ENCODE results near the gene UBA7. TPM values are rescaled to one million over a fixed set of nuclear protein-coding genes. Genes with fewer than 3 reads are reported as not detected.
A peak's percentile ranks its signal among the peaks of the same experiment; 100 is the strongest.

Gene UBA7, protein sequence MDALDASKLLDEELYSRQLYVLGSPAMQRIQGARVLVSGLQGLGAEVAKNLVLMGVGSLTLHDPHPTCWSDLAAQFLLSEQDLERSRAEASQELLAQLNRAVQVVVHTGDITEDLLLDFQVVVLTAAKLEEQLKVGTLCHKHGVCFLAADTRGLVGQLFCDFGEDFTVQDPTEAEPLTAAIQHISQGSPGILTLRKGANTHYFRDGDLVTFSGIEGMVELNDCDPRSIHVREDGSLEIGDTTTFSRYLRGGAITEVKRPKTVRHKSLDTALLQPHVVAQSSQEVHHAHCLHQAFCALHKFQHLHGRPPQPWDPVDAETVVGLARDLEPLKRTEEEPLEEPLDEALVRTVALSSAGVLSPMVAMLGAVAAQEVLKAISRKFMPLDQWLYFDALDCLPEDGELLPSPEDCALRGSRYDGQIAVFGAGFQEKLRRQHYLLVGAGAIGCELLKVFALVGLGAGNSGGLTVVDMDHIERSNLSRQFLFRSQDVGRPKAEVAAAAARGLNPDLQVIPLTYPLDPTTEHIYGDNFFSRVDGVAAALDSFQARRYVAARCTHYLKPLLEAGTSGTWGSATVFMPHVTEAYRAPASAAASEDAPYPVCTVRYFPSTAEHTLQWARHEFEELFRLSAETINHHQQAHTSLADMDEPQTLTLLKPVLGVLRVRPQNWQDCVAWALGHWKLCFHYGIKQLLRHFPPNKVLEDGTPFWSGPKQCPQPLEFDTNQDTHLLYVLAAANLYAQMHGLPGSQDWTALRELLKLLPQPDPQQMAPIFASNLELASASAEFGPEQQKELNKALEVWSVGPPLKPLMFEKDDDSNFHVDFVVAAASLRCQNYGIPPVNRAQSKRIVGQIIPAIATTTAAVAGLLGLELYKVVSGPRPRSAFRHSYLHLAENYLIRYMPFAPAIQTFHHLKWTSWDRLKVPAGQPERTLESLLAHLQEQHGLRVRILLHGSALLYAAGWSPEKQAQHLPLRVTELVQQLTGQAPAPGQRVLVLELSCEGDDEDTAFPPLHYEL
- 0.85 and 0.99 TPM in 2 replicates for total RNA-seq (2014; rRNA removed; shearing (Covaris generic))

DNA sequence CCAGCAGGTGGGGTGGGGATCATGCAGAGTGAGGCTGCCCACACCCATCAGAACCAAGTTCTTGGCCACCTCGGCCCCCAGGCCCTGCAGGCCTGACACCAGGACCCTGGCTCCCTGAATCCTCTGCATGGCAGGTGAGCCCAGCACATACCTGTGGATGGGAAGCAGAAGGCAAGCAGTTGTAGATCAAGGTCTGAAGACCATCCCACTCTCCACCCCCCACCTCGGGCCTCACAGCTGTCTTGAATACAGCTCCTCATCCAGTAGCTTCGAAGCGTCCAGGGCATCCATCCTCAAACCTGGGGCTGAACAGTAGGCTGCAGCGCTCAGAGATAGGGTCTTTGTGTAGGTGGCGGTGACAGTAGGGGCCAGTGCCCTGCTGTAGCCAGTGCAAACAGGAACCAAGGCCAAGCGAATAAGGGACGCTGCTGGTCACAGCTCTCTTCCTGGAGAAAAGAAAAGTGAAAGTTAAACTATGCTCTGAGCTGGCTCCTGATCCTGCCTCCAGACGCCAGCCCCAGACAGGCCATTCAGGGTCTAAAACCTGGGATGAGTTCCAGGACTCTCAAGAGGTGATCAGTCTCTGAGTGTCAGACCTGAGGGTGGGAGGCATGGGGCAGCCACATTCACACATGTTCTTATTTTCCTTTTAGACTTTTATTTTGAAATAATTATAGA is at the start of gene UBA7:
UBA7 (minus strand) TSS at position 457 of the 678 bp plus-strand sequence; CDS start at position 291, 166 bp downstream.
- Histone ChIP-seq H3K4me1 (no peaks in the 10 kb centered on the region), H3K4me3 (no peak within 1 kb of the TSS), H3K27me3 (no peaks in the 10 kb centered on the region), H3K36me3 (no peaks in the 10 kb centered on the region), H3K9me3 (replicated peaks) (no peaks in the 10 kb centered on the region), H3K27ac (no peak within 1 kb of the TSS)
- no peak for DNase-seq

DNA sequence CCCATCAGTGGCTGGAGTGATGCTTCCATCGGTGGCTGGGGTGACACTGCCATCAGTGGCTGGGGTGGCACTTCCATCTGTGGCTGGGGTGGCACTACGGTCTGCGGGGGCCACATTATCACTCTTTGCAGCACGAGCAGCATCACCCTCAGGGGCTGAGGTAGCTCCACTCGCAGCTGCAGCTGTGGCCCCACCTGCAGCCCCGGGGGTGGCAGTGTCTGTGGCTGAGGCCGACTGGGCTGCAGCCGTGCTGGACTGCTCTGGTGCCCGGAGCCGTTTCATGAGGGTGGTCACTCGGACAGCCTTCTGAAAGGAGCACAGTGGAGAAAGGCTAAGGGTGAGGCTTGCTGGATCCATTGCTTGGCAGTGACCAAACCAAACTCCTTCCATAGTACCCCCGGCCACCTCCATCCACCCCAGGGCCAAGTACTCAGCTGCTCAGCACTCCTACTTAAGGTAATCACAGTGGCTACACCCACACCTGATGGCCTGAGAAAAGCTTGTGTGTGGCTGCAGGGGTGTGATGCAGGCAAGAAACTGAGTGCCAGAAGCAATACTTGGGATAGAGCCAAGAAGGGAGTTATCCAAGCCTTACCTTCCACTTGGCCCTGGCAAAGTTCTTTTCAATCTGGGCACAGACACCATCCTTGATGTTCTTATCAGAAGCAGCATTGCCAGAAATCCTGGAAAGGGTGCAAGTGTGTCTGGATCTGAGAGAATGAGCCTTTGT is 46.0 kb upstream of the UBA7 start:
- H3K9me3 ChIP-seq (replicated peaks): no peaks in the 10 kb centered on the region
- H3K4me3 ChIP-seq: no peak overlapping the region
- DNase-seq: no peak
- H3K27me3 ChIP-seq: no peaks in the 10 kb centered on the region
- no peak overlapping the region for H3K27ac ChIP-seq
- no peaks in the 10 kb centered on the region for H3K4me1 ChIP-seq
- H3K36me3 ChIP-seq: no peaks in the 10 kb centered on the region

DNA sequence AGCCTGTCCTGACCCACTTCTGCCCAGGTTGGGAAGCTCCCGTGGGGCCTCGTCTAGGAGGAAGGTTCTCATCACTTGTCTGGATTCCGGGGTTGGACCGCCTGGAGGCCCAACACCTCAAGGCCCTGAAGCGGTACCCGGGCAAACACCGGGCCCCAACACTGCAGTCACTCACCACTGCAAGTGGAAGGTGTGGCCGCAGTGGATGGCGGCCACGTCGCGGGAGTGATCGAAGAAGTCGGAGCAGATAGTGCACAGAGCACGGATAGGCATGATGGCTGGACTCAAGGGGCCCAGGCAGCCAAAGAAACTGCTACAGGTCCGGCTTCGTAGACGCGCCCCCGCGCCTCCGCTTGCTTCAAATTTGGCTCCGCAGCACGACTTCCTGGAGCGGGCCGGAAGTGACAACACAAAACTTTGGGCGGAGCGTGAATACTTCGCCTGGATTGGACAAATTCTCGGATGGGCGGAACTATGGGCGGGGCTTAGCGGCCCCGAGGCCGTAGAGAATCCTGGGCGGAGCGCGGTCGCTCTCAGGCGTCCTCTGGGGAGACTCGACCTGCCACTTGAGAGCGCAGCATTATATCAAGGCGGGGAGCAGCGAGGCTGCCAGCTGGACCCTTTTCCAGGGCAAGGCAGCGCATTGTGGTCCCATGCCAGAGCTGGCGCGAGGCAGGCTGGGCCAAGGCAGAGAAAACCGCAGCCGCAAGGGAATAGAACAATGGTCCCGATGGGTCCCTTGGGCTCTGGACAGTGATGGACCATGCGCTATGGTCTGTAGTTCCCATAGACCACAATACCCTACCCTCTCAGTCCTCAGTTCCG is 42.6 kb upstream of the UBA7 start, which contains the start of gene TRAIP:
TRAIP (minus strand) TSS at position 384 of the 825 bp plus-strand sequence; CDS start at position 273, 111 bp downstream.
- Histone ChIP-seq H3K4me3 (peak within 1 kb of the TSS; percentile 89), H3K9me3 (replicated peaks) (no peaks in the 10 kb centered on the region), H3K4me1 (no peaks in the 10 kb centered on the region), H3K27ac (peak within 1 kb of the TSS; percentile 19; the same call in 1 of the 2 replicates), H3K36me3 (no peaks in the 10 kb centered on the region), H3K27me3 (no peaks in the 10 kb centered on the region)
- DNase-seq: peak; percentile 92 to 96

DNA sequence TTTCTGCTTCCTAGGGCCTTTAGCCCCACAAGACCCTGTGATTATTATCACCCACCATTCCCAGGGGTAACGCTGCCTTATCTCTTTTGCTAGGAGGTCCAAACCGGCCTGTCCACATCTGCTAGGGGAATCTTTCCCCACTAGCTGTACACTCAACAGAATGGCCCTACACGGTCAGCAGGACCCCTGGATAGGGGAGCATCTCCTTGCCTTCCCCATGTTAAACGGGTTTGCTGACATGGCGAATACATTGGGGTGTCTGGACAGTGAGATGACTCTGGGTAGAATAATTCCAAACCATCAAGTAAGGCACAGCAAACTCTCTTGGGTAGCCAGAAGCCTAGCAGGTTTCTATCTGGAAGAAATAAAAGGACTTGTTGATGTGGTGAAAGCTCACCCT is 41.9 kb upstream of the UBA7 start:
- Histone ChIP-seq H3K4me3 (peak overlapping the region; percentile 89), H3K4me1 (no peaks in the 10 kb centered on the region), H3K36me3 (no peaks in the 10 kb centered on the region), H3K27ac (peak overlapping the region; percentile 19; the same call in 1 of the 2 replicates), H3K9me3 (replicated peaks) (no peaks in the 10 kb centered on the region), H3K27me3 (no peaks in the 10 kb centered on the region)
- DNase-seq: no peak

DNA sequence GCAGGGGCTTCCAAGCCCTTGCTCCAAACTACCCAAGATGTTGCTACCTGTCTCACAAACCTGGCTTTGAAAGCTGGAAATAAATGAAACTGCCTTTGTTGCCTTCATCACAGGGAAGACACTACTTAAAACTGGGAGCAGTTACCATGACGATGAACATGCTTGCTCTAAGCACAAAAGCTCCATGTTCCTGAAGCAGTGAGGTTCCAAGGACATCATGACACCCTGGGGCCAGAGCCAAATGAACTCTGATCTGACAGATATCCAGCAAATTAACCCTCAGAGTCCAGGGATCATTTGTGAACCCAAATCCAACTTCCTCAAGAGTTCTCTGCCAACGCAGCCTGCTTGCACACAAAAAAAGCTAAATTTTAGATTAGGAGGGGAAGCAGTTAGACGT is 31.9 kb upstream of the UBA7 start:
- no peaks in the 10 kb centered on the region for H3K4me1 ChIP-seq
- H3K9me3 ChIP-seq (replicated peaks): no peaks in the 10 kb centered on the region
- H3K27ac ChIP-seq: no peak overlapping the region
- H3K27me3 ChIP-seq: no peaks in the 10 kb centered on the region
- H3K36me3 ChIP-seq: peaks cover 18% of the 10 kb centered on the region
- DNase-seq: no peak
- H3K4me3 ChIP-seq: no peak overlapping the region

DNA sequence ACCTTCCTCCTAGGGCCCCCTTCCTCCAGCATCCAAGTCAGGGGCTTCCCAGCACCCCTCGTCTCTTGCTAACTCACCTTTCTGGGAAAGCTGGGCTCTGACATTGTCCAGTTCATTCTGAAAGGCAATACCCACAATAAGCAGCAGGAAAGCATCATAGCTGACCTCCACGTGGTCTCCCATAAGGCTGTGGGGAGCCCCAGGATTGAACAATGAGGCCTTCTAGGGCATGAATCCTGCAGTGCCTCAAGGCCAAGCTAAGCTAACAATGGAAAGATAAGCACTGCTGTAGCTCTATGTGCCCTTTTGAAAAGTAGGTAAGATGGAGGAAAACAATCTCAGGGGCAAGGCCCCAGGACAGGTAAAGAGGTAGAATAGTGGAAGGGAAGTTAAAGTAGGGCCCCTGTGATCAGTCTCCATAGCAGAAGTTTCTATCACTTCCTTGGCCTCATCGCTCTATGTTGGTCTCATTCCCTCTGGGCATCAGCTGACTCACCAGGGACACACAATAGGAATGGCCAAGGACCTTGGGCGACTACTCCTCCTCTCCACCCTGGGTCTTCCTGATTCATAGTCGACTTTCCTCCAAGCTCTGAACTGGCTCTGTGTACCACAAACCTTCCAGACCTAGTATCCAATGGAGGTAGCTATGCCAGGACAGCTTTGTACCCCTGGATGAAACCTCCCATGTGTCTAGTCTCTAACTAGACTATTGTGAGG is 30.9 kb upstream of the UBA7 start:
- H3K4me3 ChIP-seq: no peak overlapping the region
- no peaks in the 10 kb centered on the region for H3K9me3 ChIP-seq (replicated peaks)
- H3K4me1 ChIP-seq: no peaks in the 10 kb centered on the region
- no peaks in the 10 kb centered on the region for H3K27me3 ChIP-seq
- DNase-seq: no peak
- H3K36me3 ChIP-seq: peaks cover 18% of the 10 kb centered on the region
- no peak overlapping the region for H3K27ac ChIP-seq

DNA sequence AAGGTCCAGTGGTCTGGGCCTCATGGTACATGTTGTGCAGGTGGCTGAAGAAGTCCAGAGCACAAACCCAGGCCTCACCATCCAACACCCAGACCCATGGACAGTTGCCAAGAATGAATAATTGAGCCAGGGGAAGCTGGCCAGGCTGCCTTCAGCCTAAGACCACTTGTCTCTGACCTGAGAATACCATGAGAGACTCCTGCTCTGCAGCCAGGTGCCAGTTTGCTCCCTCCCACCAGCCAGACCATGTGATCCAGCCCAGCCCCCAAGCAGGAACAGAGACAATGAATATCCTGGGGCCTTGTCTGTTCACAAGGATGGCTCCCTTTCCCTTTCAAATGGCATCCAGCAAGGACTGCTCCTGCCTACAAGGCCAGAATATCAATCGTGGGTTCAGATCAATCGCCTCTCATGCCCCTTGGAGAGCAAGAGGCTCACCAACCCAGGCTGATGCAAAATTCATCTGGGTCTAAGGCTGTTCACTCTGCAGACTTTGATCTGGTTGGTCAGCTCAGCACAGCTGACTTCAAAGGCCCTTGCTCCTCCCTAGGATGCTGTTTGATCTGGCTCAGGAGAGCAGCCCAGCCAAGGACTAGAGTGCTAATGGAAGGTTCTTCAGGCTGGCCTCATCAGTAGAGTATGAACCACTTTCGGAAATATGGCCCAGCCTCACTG is 29.2 kb upstream of the UBA7 start:
- H3K9me3 ChIP-seq (replicated peaks): no peaks in the 10 kb centered on the region
- no peaks in the 10 kb centered on the region for H3K4me1 ChIP-seq
- H3K27me3 ChIP-seq: no peaks in the 10 kb centered on the region
- no peak overlapping the region for H3K4me3 ChIP-seq
- DNase-seq: no peak
- no peak overlapping the region for H3K27ac ChIP-seq
- peaks cover 18% of the 10 kb centered on the region for H3K36me3 ChIP-seq

DNA sequence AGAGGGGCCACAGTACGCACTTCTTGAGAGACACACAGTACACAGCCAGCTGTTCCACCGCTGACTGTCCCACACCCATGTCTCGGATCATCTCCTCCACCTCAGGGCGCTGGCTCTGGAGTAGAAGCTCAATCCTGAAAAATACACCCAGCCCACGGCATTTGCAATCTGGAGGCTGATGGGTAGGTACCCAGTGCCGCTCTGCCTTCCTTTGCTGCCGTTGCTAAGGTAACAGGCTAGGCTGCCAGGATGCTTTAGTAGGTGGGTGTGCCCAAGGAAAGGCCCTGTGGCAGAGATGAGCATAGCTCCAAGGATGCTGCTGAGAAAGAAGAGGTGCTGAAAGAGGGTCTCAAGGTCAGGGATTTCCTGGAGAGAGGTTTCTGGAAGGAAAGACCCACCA is 28.1 kb upstream of the UBA7 start:
- Histone ChIP-seq H3K9me3 (replicated peaks) (no peaks in the 10 kb centered on the region), H3K27ac (no peak overlapping the region)

DNA sequence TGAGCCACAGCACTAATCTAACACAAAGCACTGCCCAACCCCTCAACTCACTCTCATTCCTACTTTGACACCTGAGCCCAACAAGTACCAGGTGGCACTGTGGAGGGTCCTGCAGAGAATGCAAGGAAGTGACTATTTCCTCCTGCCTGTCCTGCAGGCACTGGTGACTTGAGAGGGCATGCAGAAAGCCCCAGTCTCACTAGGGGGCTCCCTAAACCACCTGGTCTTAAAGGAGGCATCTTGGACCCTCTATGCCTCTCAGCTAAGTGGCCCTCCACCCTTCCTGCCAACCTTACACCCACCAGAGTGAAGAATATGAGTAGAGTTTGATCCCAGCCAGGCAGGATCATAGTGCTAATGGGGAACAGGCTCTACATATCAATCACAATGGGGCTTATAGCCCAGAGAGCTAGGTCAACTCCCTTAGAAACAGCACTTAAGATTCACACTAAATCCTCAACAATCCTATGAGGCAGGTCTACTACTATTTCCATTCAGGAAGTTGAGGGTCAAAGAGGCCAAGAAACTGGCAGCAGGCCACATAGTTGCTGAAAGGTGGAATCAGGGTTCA is 27.5 kb upstream of the UBA7 start:
- Histone ChIP-seq H3K36me3 (peaks cover 10% of the 10 kb centered on the region), H3K9me3 (replicated peaks) (no peaks in the 10 kb centered on the region), H3K27me3 (no peaks in the 10 kb centered on the region), H3K4me3 (no peak overlapping the region), H3K4me1 (no peaks in the 10 kb centered on the region), H3K27ac (no peak overlapping the region)
- peak; percentile 13 to 38 for DNase-seq

More for the DNA sequence above, 28.1 kb upstream of the UBA7 start:
- Histone ChIP-seq H3K27me3 (no peaks in the 10 kb centered on the region), H3K36me3 (peaks cover 14% of the 10 kb centered on the region), H3K4me3 (no peak overlapping the region), H3K4me1 (no peaks in the 10 kb centered on the region)
- no peak for DNase-seq

DNA sequence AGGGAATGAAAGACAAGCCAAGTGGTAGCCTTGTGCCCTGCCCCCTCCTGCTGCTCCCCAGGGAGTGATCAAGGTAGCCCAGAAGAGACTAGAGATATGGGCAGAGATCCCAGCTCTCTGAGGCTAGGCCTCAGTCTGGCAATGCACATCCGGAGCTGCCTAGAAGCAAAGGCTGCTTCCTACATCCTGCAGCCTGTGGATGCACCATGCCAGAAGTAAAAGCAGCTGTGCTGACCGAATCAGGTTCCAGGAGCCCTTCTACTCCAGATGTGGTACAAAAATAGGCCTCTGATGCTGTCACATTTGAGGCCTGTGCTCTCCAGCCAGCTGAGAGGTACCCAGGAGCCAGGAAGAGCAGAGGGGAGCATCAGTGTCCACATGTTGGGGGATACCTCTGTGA is 26.6 kb upstream of the UBA7 start:
- peaks cover 6% of the 10 kb centered on the region for H3K36me3 ChIP-seq
- no peak overlapping the region for H3K4me3 ChIP-seq
- no peaks in the 10 kb centered on the region for H3K27me3 ChIP-seq
- H3K4me1 ChIP-seq: no peaks in the 10 kb centered on the region
- DNase-seq: no peak
- H3K27ac ChIP-seq: no peak overlapping the region
- H3K9me3 ChIP-seq (replicated peaks): no peaks in the 10 kb centered on the region

DNA sequence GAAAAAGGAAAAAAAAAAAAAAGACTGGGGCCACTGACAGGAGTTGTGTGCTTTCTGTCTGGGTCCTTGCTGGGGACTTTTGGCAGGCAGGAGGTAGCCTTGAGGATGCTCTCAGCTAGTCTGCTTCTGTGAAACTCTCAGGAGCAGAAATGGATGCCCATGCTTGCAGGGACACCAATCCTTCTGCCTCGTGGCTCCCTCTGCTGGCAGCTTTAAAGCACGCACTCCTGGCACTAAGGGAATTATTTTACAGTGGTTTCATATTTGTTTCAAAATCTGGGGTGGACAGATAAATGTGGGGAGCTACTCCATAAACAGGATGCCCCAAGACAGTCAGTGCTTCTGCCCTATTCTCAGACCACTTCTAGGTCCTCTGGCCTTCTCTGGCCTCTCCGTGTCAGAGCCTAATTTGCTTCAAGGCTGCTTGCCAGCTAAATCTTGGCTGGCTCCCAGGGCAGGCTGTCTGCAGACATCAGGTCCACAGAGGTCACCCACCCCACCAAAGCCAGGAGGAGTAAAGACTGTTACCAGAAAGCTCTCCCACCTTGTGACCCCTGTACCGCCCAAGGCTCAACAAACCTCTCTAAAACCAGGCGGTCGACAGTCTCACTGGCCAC is 25.5 kb upstream of the UBA7 start:
- no peak overlapping the region for H3K4me3 ChIP-seq
- peak; percentile 64 to 83 for DNase-seq
- H3K27me3 ChIP-seq: no peaks in the 10 kb centered on the region
- no peaks in the 10 kb centered on the region for H3K36me3 ChIP-seq
- H3K27ac ChIP-seq: no peak overlapping the region
- no peaks in the 10 kb centered on the region for H3K9me3 ChIP-seq (replicated peaks)
- H3K4me1 ChIP-seq: no peaks in the 10 kb centered on the region

DNA sequence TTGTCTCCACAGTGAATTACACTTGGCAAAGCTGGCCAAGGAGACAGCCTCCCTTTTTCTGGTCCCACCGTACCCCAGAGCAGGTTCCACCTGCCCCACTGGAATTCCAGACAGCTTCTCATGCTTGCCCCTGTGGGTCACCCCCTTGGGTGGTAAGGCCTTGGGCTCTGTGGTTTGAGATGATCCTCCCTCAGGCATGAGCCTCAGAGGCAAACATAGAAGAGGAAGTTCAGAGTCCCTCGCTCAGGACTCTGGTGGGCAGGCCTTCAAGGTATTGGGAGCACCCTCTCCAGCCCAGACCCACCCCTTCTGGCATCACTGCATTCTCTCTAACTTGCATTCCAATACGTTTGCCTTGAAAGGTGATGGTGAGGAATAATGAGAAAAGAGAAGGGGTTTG is 17.6 kb upstream of the UBA7 start:
- no peak for DNase-seq
- Histone ChIP-seq H3K27ac (no peak overlapping the region), H3K9me3 (replicated peaks) (no peaks in the 10 kb centered on the region), H3K4me1 (no peaks in the 10 kb centered on the region), H3K27me3 (no peaks in the 10 kb centered on the region), H3K36me3 (peaks cover 6% of the 10 kb centered on the region; the same call in 1 of the 2 replicates), H3K4me3 (no peak overlapping the region)
